Natural killer cell (primary cell): Measurements from ENCODE around the gene DTNB. TPM values are rescaled to one million over a fixed set of nuclear protein-coding genes. Genes with fewer than 3 reads are reported as not detected.
"Not testable (repeated sequence)": the region's sequence is repeated elsewhere in the genome, so short reads cannot be mapped to it uniquely, and the experiment has no call there.

ENCODE experiments used
- ATAC-seq, 3 donors: fragments of 150-1000 bp in 2 of 3; fragments of 200-7000 bp in 1 of 3; cut with Tn5 transposase; 1 replicate in 1 of 3; 2 replicates in 2 of 3; pipeline ENCODE4 v1.10.0; 2021; ENCODE audit warnings: mild to moderate bottlenecking in 2 of 3, moderate library complexity in 2 of 3
- DNase-seq, 2 donors: peaks; one replicate each; pipeline versions ENCODE4 v3.0.0 to v3.0.0-alpha.2; 2013 to 2021; ENCODE audit warnings: mixed read lengths in 1 of 2
- H3K27ac ChIP-seq: one replicate; pipeline ENCODE4 v1.5.1; 2013; ENCODE audit warnings: mild to moderate bottlenecking, low read length
- H3K27me3 ChIP-seq: one replicate; pipeline ENCODE4 v1.6.1; 2013; ENCODE audit warnings: low read length; ENCODE audit not compliant: control insufficient read depth, insufficient read depth
- H3K36me3 ChIP-seq: one replicate; pipeline ENCODE4 v1.6.1; 2013; ENCODE audit warnings: low read length; ENCODE audit not compliant: control insufficient read depth, insufficient read depth
- H3K4me1 ChIP-seq: one replicate; pipeline ENCODE4 v1.6.1; 2013; ENCODE audit warnings: low read length; ENCODE audit not compliant: control insufficient read depth, insufficient read depth
- H3K4me3 ChIP-seq: one replicate; pipeline ENCODE4 v1.5.1; 2013; ENCODE audit warnings: low read length
- H3K9me3 ChIP-seq: one replicate; pipeline ENCODE4 v1.6.1; 2013; ENCODE audit warnings: low read length; ENCODE audit not compliant: control insufficient read depth, insufficient read depth
- H3K27ac Mint-ChIP-seq, 2 donors: one replicate each; pipeline ENCODE4 v1.8.0; 2022; ENCODE audit warnings: mild to moderate bottlenecking in 2 of 2, mixed read lengths in 2 of 2, moderate library complexity in 1 of 2
- H3K27me3 Mint-ChIP-seq, 2 donors: one replicate each; pipeline ENCODE4 v1.8.0; 2022; ENCODE audit warnings: low read depth in 2 of 2, mixed read lengths in 2 of 2
- H3K36me3 Mint-ChIP-seq: one replicate; pipeline ENCODE4 v1.8.0; 2022; ENCODE audit warnings: mixed read lengths
- H3K4me1 Mint-ChIP-seq, 2 donors: one replicate each; pipeline ENCODE4 v1.8.0; 2022; ENCODE audit warnings: mixed read lengths in 2 of 2
- H3K4me3 Mint-ChIP-seq: one replicate; pipeline ENCODE4 v1.8.0; 2022; ENCODE audit warnings: mild to moderate bottlenecking, moderate library complexity, mixed read lengths
- H3K9me3 Mint-ChIP-seq, 2 donors: one replicate each; pipeline ENCODE4 v1.8.0; 2022; ENCODE audit warnings: mixed read lengths in 2 of 2
- WGBS: methylation state at CpG from one replicate; pipeline ENCODE4 v1.1.7; 2013; ENCODE audit warnings: missing lambda C conversion rate; ENCODE audit not compliant: insufficient coverage; 5-methylcytosine and 5-hydroxymethylcytosine counted together
- intact Hi-C: fragments of 100-400 bp; cut with micrococcal nuclease; formaldehyde crosslinking; loops from one replicate; pipeline ENCODE4 v1.14.2; 2022
- total RNA-seq, 4 donors: library from RNA; stranded (reverse); fragments of 120-200 nt in 1 of 4; gene quantifications; one replicate each; pipeline versions ENCODE4 v1.2.3 to v1.2.4, GENCODE V29; 2013 to 2022
- TF ChIP-seq, protein P1 (sequence below): fragments of 200-600 bp; IDR thresholded peaks from one replicate; pipeline ENCODE4 v1.8.0; 2022; ENCODE audit warnings: antibody characterized with exemption

DTNB gene
- total RNA-seq, 3 donors from 2014 or later (not counting 1 experiment from before 2014, with no cell fraction given), result 20.8 to 33.7 (median 23.6) TPM

DNA sequence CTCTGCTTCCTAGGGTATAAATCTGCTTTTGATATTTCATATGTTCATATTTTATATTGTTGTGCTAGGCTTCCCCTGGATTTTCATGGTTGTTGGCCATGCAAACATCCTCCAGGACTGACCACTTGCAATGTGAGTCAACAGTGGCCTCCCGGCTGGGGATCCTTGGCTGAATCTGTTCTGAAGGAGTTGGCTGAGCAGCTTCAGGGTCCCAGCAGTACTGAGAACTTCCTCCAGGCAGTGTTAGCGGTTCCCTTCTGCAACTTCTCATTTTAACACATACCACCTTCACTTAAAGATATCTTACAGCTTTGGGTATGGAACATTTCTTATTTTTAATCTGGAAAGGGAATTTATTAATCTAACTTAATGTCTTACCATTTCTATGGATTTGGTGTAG lies 122.1 kb downstream of the DTNB start:
- intact Hi-C loops, result no loop called here
- WGBS, result 73% methylated on average over 2 of the region's 2 CpGs
- Mint-ChIP-seq H3K27ac (no peak overlapping the region), H3K27me3 (no peaks in the 10 kb centered on the region), H3K4me1 (peaks cover 0 to 2% of the 10 kb centered on the region in 2 donors), H3K4me3 (no peak overlapping the region), H3K36me3 (no peaks in the 10 kb centered on the region), H3K9me3 (no peaks in the 10 kb centered on the region)
- Histone ChIP-seq H3K4me3 (no peak overlapping the region), H3K9me3 (no peaks in the 10 kb centered on the region), H3K4me1 (no peaks in the 10 kb centered on the region), H3K36me3 (no peaks in the 10 kb centered on the region), H3K27me3 (no peaks in the 10 kb centered on the region), H3K27ac (no peak overlapping the region)
- no peak for DNase-seq
- TF ChIP-seq, protein P1, sequence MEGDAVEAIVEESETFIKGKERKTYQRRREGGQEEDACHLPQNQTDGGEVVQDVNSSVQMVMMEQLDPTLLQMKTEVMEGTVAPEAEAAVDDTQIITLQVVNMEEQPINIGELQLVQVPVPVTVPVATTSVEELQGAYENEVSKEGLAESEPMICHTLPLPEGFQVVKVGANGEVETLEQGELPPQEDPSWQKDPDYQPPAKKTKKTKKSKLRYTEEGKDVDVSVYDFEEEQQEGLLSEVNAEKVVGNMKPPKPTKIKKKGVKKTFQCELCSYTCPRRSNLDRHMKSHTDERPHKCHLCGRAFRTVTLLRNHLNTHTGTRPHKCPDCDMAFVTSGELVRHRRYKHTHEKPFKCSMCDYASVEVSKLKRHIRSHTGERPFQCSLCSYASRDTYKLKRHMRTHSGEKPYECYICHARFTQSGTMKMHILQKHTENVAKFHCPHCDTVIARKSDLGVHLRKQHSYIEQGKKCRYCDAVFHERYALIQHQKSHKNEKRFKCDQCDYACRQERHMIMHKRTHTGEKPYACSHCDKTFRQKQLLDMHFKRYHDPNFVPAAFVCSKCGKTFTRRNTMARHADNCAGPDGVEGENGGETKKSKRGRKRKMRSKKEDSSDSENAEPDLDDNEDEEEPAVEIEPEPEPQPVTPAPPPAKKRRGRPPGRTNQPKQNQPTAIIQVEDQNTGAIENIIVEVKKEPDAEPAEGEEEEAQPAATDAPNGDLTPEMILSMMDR, result no peak
- ATAC-seq, result no peak

DNA sequence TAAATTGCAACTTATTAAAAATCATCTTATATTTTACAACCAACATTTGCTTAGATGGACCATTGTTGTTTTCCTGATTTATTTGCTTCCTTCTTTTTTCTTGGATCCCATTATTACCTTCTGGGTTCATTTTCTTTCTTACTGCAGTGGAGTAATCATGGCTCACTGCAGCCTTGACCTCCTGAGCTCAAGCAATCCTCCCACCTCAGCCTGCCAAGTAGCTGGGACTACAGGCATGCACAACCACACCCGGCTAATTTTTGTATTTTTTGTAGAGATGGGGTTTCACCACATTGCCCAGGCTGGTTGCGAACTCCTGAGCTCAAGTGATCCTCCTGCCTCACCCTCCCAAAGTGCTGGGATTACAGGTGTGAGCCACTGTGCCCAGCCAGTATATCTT lies 123.8 kb downstream of the DTNB start:
- ATAC-seq, H3K36me3 Mint-ChIP-seq, H3K9me3 ChIP-seq, H3K9me3 Mint-ChIP-seq, H3K36me3 ChIP-seq, H3K4me3 ChIP-seq, intact Hi-C loops, H3K4me1 ChIP-seq, H3K4me1 Mint-ChIP-seq, H3K27ac ChIP-seq, H3K27me3 Mint-ChIP-seq, H3K27ac Mint-ChIP-seq, H3K27me3 ChIP-seq, DNase-seq, H3K4me3 Mint-ChIP-seq: not testable (repeated sequence)
- WGBS, result 100% methylated on average over 1 of the region's 2 CpGs

DNA sequence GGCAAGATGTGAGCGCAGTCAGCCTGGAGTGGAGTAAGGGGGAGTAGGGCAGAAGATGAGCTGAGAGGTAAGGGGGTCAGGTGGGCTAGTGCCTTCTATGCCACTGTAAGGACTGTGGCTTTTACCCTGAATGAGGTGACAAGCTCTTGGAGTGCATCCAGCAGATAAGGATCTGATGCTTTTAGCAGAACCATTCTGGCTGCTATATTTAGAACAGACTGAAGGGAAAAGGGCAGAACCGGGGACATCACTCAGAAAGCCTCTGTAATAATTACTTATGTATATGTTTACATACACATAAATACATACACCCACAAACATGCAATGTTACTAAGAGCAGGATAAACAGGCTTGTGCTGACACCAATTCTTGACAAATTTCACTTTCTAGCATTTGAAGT lies 124.8 kb downstream of the DTNB start:
- H3K4me3 ChIP-seq, result no peak overlapping the region
- no peaks in the 10 kb centered on the region for H3K4me1 ChIP-seq
- Mint-ChIP-seq H3K9me3 (no peaks in the 10 kb centered on the region), H3K36me3 (no peaks in the 10 kb centered on the region), H3K4me1 (no peaks in the 10 kb centered on the region), H3K4me3 (no peak overlapping the region), H3K27ac (no peak overlapping the region), H3K27me3 (no peaks in the 10 kb centered on the region)
- no peak overlapping the region for H3K27ac ChIP-seq
- H3K27me3 ChIP-seq, result no peaks in the 10 kb centered on the region
- DNase-seq, result no peak
- ATAC-seq, result no peak
- TF ChIP-seq, protein P1, result no peak
- no peaks in the 10 kb centered on the region for H3K9me3 ChIP-seq
- H3K36me3 ChIP-seq, result no peaks in the 10 kb centered on the region
- intact Hi-C loops, result no loop called here
- 91% methylated on average over 1 of the region's 2 CpGs for WGBS

DNA sequence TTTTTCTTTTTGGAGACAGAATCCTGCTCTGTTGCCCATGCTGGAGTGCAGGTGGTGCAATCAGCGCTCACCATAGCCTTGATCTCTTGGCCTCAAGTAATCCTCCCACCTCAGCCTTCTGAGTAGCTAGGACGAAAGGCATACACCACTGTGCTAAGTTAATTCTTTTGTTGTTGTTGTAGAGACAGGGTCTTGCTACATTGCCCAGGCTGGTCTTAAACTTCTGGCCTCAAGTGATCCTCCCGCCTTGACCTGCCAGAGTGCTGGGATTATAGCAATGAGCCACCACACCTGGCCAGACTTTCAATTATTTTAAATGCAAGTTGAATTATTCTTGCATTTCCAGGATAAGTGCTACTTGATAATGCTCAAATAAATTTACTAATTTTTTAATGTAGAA lies 126.5 kb downstream of the DTNB start:
- intact Hi-C loops, result no loop called here
- DNase-seq (no peak), ATAC-seq (no peak)
- H3K9me3 Mint-ChIP-seq, result no peaks in the 10 kb centered on the region
- TF ChIP-seq, protein P1, result no peak
- H3K4me1 ChIP-seq, result no peaks in the 10 kb centered on the region
- no peak overlapping the region for H3K27ac Mint-ChIP-seq
- H3K36me3 Mint-ChIP-seq, result no peaks in the 10 kb centered on the region
- no peak overlapping the region for H3K27ac ChIP-seq
- no peaks in the 10 kb centered on the region for H3K9me3 ChIP-seq
- no peaks in the 10 kb centered on the region for H3K27me3 ChIP-seq
- no peaks in the 10 kb centered on the region for H3K36me3 ChIP-seq
- no peak overlapping the region for H3K4me3 ChIP-seq
- H3K4me3 Mint-ChIP-seq, result no peak overlapping the region
- no peaks in the 10 kb centered on the region for H3K27me3 Mint-ChIP-seq
- WGBS, result 95% methylated on average over 2 of the region's 3 CpGs
- H3K4me1 Mint-ChIP-seq, result no peaks in the 10 kb centered on the region
